Kidney glomerular epithelial cell (primary cell): ENCODE measurements around the gene UQCRHL.
A peak's percentile ranks its signal among the peaks of the same experiment; 100 is the strongest.
"Not testable (repeated sequence)": the region's sequence is repeated elsewhere in the genome, so short reads cannot be mapped to it uniquely, and the experiment has no call there.

ENCODE experiments used
- DNase-seq: peaks from one replicate; lab custom pipeline; 2025; lab: John Stamatoyannopoulos, UW

UQCRHL gene

GRCh38 chr1:15835205-15835740, 27.8 kb upstream of the UQCRHL start:
- DNase-seq = no peak

GRCh38 chr1:15834406-15835204, 27.2 kb upstream of the UQCRHL start:
- DNase-seq = peak; percentile 95

GRCh38 chr1:15833842-15834405, 26.5 kb upstream of the UQCRHL start:
- DNase-seq = no peak

- no peak for DNase-seq
Measured at GRCh38 chr1:15833069-15833679, 25.7 kb upstream of the UQCRHL start.

- DNase-seq = no peak
Measured at GRCh38 chr1:15830258-15830657, 22.8 kb upstream of the UQCRHL start.

GRCh38 chr1:15828931-15829330, 21.5 kb upstream of the UQCRHL start:
- not testable (repeated sequence) for DNase-seq

- DNase-seq = not testable (repeated sequence)
Measured at GRCh38 chr1:15827567-15827966, 20.1 kb upstream of the UQCRHL start.

GRCh38 chr1:15826810-15827507, 19.5 kb upstream of the UQCRHL start:
- DNase-seq = no peak

GRCh38 chr1:15825800-15826199, 18.4 kb upstream of the UQCRHL start:
- no peak for DNase-seq

GRCh38 chr1:15820478-15820877, 13.0 kb upstream of the UQCRHL start:
- no peak for DNase-seq

- DNase-seq = no peak
Measured at GRCh38 chr1:15816674-15817073, 9.2 kb upstream of the UQCRHL start.

GRCh38 chr1:15810073-15810472, 2.6 kb upstream of the UQCRHL start:
- no peak for DNase-seq

GRCh38 chr1:15808955-15809354, 1.5 kb upstream of the UQCRHL start:
- DNase-seq = no peak

- DNase-seq = no peak
Measured at GRCh38 chr1:15807121-15807520, 328 bp downstream of the UQCRHL start.

- DNase-seq = no peak
Measured at GRCh38 chr1:15804060-15804459, 3.4 kb downstream of the UQCRHL start.

GRCh38 chr1:15803380-15803779, 4.1 kb downstream of the UQCRHL start:
- DNase-seq = no peak

GRCh38 chr1:15802234-15802965, 5.0 kb downstream of the UQCRHL start:
- DNase-seq = no peak

- DNase-seq = peak; percentile 92
Measured at GRCh38 chr1:15799928-15800835, 7.3 kb downstream of the UQCRHL start.

GRCh38 chr1:15799004-15799867, 8.2 kb downstream of the UQCRHL start:
- DNase-seq = peak; percentile 98
